GM21737 (cell line): ENCODE results near the gene VCAM1.
"Not testable (repeated sequence)": the region's sequence is repeated elsewhere in the genome, so short reads cannot be mapped to it uniquely, and the experiment has no call there.

Source experiments
- ATAC-seq: cut with Tn5 transposase; IDR thresholded peaks from one replicate; pipeline ENCODE4 v1.9.1; 2021; ENCODE audit warnings: mild to moderate bottlenecking, moderate library complexity; ENCODE audit not compliant: unreplicated experiment

Gene VCAM1

DNA sequence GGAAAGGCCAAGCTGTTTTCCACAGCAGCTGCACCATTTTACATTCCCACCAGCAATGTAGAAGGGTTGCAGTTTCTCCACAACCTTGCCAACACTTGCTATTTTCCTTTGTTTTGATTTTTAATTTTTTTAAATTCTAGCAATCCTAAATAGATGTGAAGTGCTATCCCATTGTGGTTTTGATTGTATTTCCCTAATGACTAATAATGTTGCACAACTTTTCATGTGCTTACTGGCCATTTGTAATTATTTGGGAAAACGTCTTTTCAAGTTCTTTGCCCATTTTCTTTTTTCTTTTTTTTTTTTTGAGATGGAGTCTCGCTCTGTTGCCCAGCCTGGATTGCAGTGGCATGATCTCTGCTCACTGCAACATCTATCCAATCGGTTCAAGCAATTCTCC, 53.9 kb downstream of the VCAM1 start:
- no peak for ATAC-seq

DNA sequence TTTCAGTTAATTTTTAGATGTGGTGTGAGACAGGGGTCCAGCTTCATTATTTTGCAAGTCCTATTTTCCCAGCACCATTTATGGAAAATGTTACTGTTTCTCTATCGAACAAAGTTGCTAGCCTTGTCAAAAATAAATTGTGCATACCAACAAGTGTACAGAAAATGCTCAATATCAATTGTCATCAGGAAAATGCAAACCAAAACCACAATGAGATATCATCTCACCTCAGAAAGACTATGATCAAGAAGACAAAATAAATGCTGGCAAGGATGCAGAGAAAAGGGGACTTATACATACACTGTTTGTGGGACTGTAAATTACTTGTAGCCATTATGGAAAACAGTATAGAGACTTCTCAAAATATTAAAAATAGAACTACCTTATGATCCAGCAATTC, 54.8 kb downstream of the VCAM1 start:
- no peak for ATAC-seq

DNA sequence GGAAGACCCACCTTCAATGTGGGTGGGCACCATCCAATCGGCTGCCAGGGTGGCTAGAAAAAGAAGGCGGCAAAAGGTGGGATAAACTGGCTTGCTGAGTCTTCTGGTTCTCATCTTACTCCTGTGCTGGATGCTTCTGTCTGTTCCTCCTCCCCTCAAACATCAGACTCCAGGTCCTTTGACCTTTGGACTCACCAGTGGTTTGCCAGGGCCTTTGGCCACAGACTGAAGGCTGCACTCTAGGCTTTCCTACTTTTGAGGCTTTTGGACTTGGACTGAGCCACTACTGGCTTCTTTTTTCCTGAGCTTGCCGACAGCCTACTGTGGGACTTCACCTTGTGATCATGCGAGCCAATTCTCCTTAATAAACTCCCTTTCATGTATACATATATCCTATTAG, 55.9 kb downstream of the VCAM1 start:
- no peak for ATAC-seq

DNA sequence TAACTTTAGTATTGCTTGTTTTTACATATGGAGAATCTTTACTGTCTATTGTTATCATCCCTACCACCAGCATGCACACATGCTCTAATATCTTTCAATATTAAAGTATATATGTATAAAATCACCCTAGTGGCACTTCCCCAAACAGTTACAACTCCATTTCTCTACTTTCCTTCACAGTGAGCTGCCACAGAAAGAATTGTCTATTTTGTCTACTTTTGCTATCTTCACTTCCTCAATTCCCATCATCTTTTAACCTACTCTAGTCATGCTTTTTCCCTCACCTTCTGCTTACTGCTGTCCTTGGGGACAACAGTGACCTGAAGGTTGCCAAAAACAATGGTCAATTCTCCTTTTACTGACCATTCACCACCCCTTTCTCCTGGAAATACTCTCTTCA, 59.2 kb downstream of the VCAM1 start:
- ATAC-seq: no peak

DNA sequence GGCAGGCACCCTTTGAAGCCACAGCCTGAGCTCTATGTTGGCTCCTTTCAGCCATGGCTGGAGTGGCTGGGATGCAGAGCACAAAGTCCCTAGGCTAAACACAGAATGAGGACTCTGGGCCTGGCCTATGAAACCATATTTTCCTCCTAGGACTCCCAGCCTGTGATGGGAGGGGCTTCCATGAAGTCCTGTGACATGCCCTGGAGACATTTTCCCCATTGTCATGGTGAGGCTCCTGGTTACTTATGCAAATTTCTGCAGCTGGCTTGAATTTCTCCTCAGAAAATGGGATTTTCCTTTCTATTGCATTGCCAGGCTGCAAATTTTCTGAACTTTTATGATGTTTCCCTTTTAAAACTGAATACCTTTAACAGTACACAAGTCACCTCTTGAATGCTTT, 61.3 kb downstream of the VCAM1 start:
- no peak for ATAC-seq

DNA sequence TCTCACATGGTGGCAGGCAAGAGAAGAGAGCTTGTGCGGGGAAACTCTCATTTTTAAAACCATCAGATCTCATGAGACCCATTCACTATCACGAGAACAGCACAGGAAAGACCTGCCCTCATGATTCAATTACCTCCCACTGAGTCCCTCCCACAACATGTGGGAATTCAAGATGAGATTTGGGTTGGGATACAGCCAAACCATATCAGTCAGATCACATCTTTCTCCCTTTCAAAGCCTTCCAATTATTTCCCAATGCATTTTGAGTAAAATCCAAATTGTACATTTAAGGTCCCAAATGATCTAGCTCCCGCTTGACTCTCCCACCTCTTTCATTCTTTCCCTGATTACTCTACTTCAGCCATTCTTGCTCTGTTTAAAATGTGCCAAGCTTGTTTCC, 62.2 kb downstream of the VCAM1 start:
- ATAC-seq: not testable (repeated sequence)

DNA sequence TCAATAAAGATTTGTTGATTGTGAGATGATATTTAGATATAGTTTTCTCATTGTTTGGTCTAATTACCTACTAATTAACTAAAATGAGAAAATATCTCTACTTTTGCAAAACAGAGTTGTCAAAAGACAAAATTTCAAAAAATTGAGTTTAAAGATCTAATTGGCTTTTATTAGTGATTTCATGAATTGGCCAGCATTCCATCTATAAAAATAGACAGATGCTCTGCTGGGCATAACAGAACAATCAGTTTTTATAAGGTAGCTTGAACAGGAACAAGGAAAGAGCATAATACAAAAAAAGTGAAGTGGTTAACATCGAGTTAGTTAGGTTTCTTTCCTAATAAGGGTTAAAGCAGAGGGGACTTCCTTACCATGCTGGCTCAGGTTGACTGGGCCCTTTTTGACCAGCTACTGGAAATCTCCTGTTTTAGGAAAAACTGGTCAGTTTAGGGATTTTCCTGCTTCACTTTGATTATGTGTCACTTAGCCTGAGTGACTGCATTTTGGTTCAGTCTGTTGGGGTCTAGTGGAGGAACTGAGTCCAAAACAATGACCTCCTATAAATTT, 63.0 kb downstream of the VCAM1 start:
- ATAC-seq: no peak

DNA sequence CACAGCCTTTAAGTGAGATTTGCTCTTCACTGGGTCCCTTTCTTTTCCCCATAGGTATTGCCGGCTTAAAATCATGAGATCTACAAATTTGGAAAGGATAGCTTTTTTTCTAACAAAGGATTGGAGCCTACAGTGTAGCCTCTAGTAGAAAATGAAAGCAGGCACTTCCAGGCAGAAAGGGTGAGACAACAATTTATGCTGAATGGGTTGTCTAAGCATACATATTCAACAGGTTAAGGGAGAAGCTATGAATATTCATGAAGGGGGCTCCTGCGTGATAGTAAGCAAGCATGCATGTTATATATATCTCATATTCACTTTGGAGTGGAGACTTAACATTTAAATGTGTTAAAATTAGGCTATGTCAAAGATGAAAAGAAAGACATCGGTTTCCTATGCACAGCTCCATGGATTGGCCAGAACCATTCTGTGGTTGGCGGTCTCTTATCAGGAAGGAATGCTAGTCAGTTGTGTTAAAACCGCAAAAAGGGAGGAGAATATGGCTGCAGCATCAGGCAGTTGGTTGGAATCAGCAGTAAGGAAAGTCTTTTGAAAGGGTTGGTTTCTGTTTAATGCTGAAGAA, 66.0 kb downstream of the VCAM1 start:
- no peak for ATAC-seq

DNA sequence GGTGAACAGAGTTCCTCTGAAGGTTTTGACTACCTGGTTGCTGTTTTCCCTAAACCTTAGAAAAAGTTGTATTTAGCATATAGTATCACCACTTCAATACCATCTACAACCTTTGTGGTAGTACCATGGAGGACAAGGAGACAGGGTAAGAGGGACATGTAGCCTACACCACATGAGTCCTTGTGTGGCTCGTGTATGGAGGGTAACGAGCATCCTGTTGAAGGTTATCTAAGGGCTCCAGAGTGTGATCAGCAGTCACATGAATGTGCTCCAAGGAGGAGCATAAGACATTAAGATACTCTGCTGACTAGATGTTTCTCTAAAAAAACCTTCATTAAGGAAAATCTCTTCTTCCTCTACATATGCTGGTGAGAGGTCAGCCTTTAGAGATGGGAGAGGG, 67.3 kb downstream of the VCAM1 start:
- ATAC-seq: no peak
